Stimulated activated CD4-positive, alpha-beta T cell treated with anti-CD3 and anti-CD28 coated beads, Interleukin-1b, Interleukin-23, amount 100 ng/mL, for 4 hours (primary cell): ENCODE measurements around the gene KRT73.
"Not testable (repeated sequence)": the region's sequence is repeated elsewhere in the genome, so short reads cannot be mapped to it uniquely, and the experiment has no call there.

ENCODE experiments used
- DNase-seq, 2 donors: peaks; one replicate each; pipeline ENCODE4 v3.0.0-alpha.2; 2020; ENCODE audit warnings: low read depth in 2 of 2

The KRT73 gene

GRCh38 chr12:52600475-52600874 lies 17.9 kb downstream of the KRT73 start:
- no peak for DNase-seq

GRCh38 chr12:52600071-52600470 lies 18.3 kb downstream of the KRT73 start:
- DNase-seq = no peak

- DNase-seq = no peak
These were observed 19.4 kb downstream of the KRT73 start for GRCh38 chr12:52598966-52599365.

- not testable (repeated sequence) for DNase-seq
These were observed 24.1 kb downstream of the KRT73 start for GRCh38 chr12:52594237-52594636.

GRCh38 chr12:52591521-52591920 lies 26.8 kb downstream of the KRT73 start:
- DNase-seq = no peak

- no peak for DNase-seq
These were observed 28.3 kb downstream of the KRT73 start for GRCh38 chr12:52590021-52590420.

- no peak for DNase-seq
These were observed 30.8 kb downstream of the KRT73 start for GRCh38 chr12:52587563-52587962.

- DNase-seq = peak in 1 of 2 donors; percentile 5
These were observed 32.4 kb downstream of the KRT73 start for GRCh38 chr12:52585946-52586345.

GRCh38 chr12:52585066-52585465 lies 33.3 kb downstream of the KRT73 start:
- DNase-seq = no peak

- no peak for DNase-seq
These were observed 34.1 kb downstream of the KRT73 start for GRCh38 chr12:52584156-52584682.

GRCh38 chr12:52582971-52583456 lies 35.3 kb downstream of the KRT73 start:
- DNase-seq = peak; percentile 32 to 59

- DNase-seq = no peak
These were observed 35.9 kb downstream of the KRT73 start for GRCh38 chr12:52582486-52582885.

GRCh38 chr12:52581481-52581880 lies 36.9 kb downstream of the KRT73 start:
- DNase-seq = no peak

- no peak for DNase-seq
These were observed 37.3 kb downstream of the KRT73 start for GRCh38 chr12:52581066-52581465.

- DNase-seq = no peak
These were observed 37.9 kb downstream of the KRT73 start for GRCh38 chr12:52580496-52580895.

- no peak for DNase-seq
These were observed 38.6 kb downstream of the KRT73 start for GRCh38 chr12:52579468-52580465.

GRCh38 chr12:52578469-52578868 lies 39.9 kb downstream of the KRT73 start:
- no peak for DNase-seq

- no peak for DNase-seq
These were observed 41.0 kb downstream of the KRT73 start for GRCh38 chr12:52577316-52577715.

GRCh38 chr12:52575948-52576347 lies 42.4 kb downstream of the KRT73 start:
- DNase-seq = no peak

GRCh38 chr12:52575256-52575655 lies 43.1 kb downstream of the KRT73 start:
- DNase-seq = no peak

GRCh38 chr12:52573743-52574142 lies 44.6 kb downstream of the KRT73 start, which contains the start of gene KRT74:
TSS of gene KRT74 (minus strand) at chr12:52573843. CDS start at chr12:52573777, 66 bp downstream.
- no peak for DNase-seq

GRCh38 chr12:52573306-52573705 lies 45.1 kb downstream of the KRT73 start:
- no peak for DNase-seq

- DNase-seq = no peak
These were observed 47.8 kb downstream of the KRT73 start for GRCh38 chr12:52570511-52570910.
